HEK293T (cell line): ENCODE measurements around the gene CBFA2T3.
"Not testable (repeated sequence)": the region's sequence is repeated elsewhere in the genome, so short reads cannot be mapped to it uniquely, and the experiment has no call there.

Experiments
- CTCF ChIA-PET: fragments of 350-600 bp; formaldehyde crosslinking; extraction: SDS; loops from one replicate; lab custom pipeline; 2021; ENCODE audit warnings: antibody characterized with exemption, inconsistent platforms; lab: Yijun Ruan, JAX
- POLR2A ChIA-PET: fragments of 350-600 bp; formaldehyde crosslinking; extraction: SDS; loops from one replicate; lab custom pipeline; 2020; ENCODE audit warnings: antibody characterized with exemption, inconsistent platforms; lab: Yijun Ruan, JAX
- DNase-seq: peaks from one replicate; pipeline ENCODE4 v3.0.0; 2012; ENCODE audit warnings: mixed read lengths; ENCODE audit errors: extremely low spot score
- ARNT ChIP-seq: fragments of 450-650 bp; IDR thresholded peaks from 2 replicates; pipeline ENCODE4 v1.6.1; 2017; ENCODE audit warnings: mild to moderate bottlenecking
- BHLHE40 ChIP-seq: fragments of 450-650 bp; IDR thresholded peaks from 2 replicates; pipeline ENCODE4 v1.6.1; 2016; ENCODE audit warnings: mild to moderate bottlenecking, moderate library complexity, borderline replicate concordance
- CTBP1 ChIP-seq: fragments of 450-650 bp; IDR thresholded peaks from 2 replicates; pipeline ENCODE4 v1.6.1; 2016; ENCODE audit warnings: borderline replicate concordance
- ELF4 ChIP-seq: fragments of 450-650 bp; IDR thresholded peaks from 2 replicates; pipeline ENCODE4 v1.6.1; 2017; ENCODE audit warnings: antibody characterized with exemption
- FOXA1 ChIP-seq: fragments of 450-650 bp; IDR thresholded peaks from 2 replicates; pipeline ENCODE4 v1.6.1; 2016; ENCODE audit warnings: mild to moderate bottlenecking
- FOXK2 ChIP-seq: fragments of 450-650 bp; IDR thresholded peaks from 2 replicates; pipeline ENCODE4 v1.6.1; 2016; ENCODE audit warnings: mild to moderate bottlenecking
- FOXM1 ChIP-seq: fragments of 450-650 bp; IDR thresholded peaks from 2 replicates; pipeline ENCODE4 v1.6.1; 2017; ENCODE audit warnings: mild to moderate bottlenecking, borderline replicate concordance
- HDGF ChIP-seq: fragments of 450-650 bp; IDR thresholded peaks from 2 replicates; pipeline ENCODE4 v1.6.1; 2017; ENCODE audit warnings: antibody characterized with exemption, borderline replicate concordance
- L3MBTL2 ChIP-seq: fragments of 450-650 bp; conservative IDR thresholded peaks from 2 replicates; pipeline ENCODE4 v1.6.1; 2016; ENCODE audit warnings: mild to moderate bottlenecking
- LEF1 ChIP-seq: fragments of 450-650 bp; IDR thresholded peaks from 2 replicates; pipeline ENCODE4 v1.6.1; 2017; ENCODE audit warnings: mild to moderate bottlenecking, borderline replicate concordance
- NFRKB ChIP-seq: fragments of 450-650 bp; IDR thresholded peaks from 2 replicates; pipeline ENCODE4 v1.6.1; 2016; ENCODE audit warnings: mild to moderate bottlenecking, moderate library complexity
- PKNOX1 ChIP-seq: fragments of 450-650 bp; IDR thresholded peaks from 2 replicates; pipeline ENCODE4 v1.6.1; 2016
- SP1 ChIP-seq: fragments of 450-650 bp; IDR thresholded peaks from 2 replicates; pipeline ENCODE4 v1.6.1; 2017
- SUZ12 ChIP-seq: fragments of 450-650 bp; IDR thresholded peaks from 2 replicates; pipeline ENCODE4 v1.6.1; 2016; ENCODE audit warnings: mild to moderate bottlenecking
- TARDBP ChIP-seq: fragments of 450-650 bp; IDR thresholded peaks from 2 replicates; pipeline ENCODE4 v1.6.1; 2016
- ZNF384 ChIP-seq: fragments of 450-650 bp; IDR thresholded peaks from 2 replicates; pipeline ENCODE4 v1.6.1; 2016

Gene CBFA2T3

GRCh38 chr16:88899901-88900661 is 76.9 kb downstream of the CBFA2T3 start:
- no peak for DNase-seq
- POLR2A ChIA-PET, result no interaction called here
- CTCF ChIA-PET, result no interaction called here
- TF ChIP-seq ZNF384 (no peak), L3MBTL2 (no peak)

- no peak for DNase-seq
- POLR2A ChIA-PET, result no interaction called here
- CTCF ChIA-PET, result no interaction called here
- TF ChIP-seq FOXA1, result no peak
- no peak for TF ChIP-seq ZNF384
- no peak for TF ChIP-seq SUZ12
- no peak for TF ChIP-seq L3MBTL2
- TF ChIP-seq FOXK2, result no peak
- TF ChIP-seq BHLHE40, result no peak
- no peak for TF ChIP-seq SP1
- no peak for TF ChIP-seq ARNT
- no peak for TF ChIP-seq FOXM1
- TF ChIP-seq PKNOX1, result no peak
Observed at GRCh38 chr16:88897696-88898425, 79.1 kb downstream of the CBFA2T3 start.

- ChIA-PET CTCF (no interaction called here), POLR2A (no interaction called here)
- TF ChIP-seq ARNT (no peak), HDGF (no peak), SP1 (no peak), LEF1 (no peak), L3MBTL2 (no peak), FOXA1 (no peak), SUZ12 (no peak), FOXK2 (no peak), ELF4 (no peak), ZNF384 (no peak), TARDBP (no peak), NFRKB (no peak), FOXM1 (no peak), BHLHE40 (no peak), PKNOX1 (no peak), CTBP1 (no peak)
- DNase-seq, result no peak
Observed at GRCh38 chr16:88896238-88897070, 80.6 kb downstream of the CBFA2T3 start.

GRCh38 chr16:88895335-88895734 is 81.7 kb downstream of the CBFA2T3 start:
- ChIA-PET CTCF (no interaction called here), POLR2A (no interaction called here)
- no peak for TF ChIP-seq ZNF384
- TF ChIP-seq FOXM1, result no peak
- TF ChIP-seq FOXA1, result no peak
- TF ChIP-seq SP1, result no peak
- TF ChIP-seq PKNOX1, result no peak
- no peak for TF ChIP-seq FOXK2
- TF ChIP-seq ARNT, result no peak
- no peak for TF ChIP-seq LEF1
- TF ChIP-seq TARDBP, result no peak
- TF ChIP-seq CTBP1, result no peak
- no peak for TF ChIP-seq NFRKB
- TF ChIP-seq BHLHE40, result no peak
- no peak for TF ChIP-seq SUZ12
- TF ChIP-seq ELF4, result no peak
- no peak for TF ChIP-seq L3MBTL2
- TF ChIP-seq HDGF, result no peak
- no peak for DNase-seq

- DNase-seq, result no peak
- POLR2A ChIA-PET, result no interaction called here
- TF ChIP-seq PKNOX1 (no peak), CTBP1 (no peak), FOXM1 (no peak), ARNT (no peak), LEF1 (no peak), SP1 (no peak), HDGF (no peak), FOXK2 (no peak), NFRKB (no peak), BHLHE40 (no peak)
- CTCF ChIA-PET, result no interaction called here
Observed at GRCh38 chr16:88894681-88895300, 82.2 kb downstream of the CBFA2T3 start.

GRCh38 chr16:88894266-88894665 is 82.7 kb downstream of the CBFA2T3 start:
- DNase-seq, CTCF ChIA-PET, POLR2A ChIA-PET: not testable (repeated sequence)
